ES-I3 (cell line): ENCODE measurements around the gene CHMP6.

ENCODE experiments used
- H3K36me3 ChIP-seq: 2 replicates; pipeline ENCODE4 v1.6.1; 2013; ENCODE audit warnings: mild to moderate bottlenecking, low read length, control low read depth, moderate library complexity; ENCODE audit not compliant: insufficient read depth
- H3K4me1 ChIP-seq: 2 replicates; pipeline ENCODE4 v1.6.1; 2013; ENCODE audit warnings: mild to moderate bottlenecking, control low read depth, low read length; ENCODE audit not compliant: insufficient read depth
- H3K9ac ChIP-seq: 2 replicates; pipeline ENCODE4 v1.6.1; 2013; ENCODE audit warnings: low read depth, mild to moderate bottlenecking, low read length, moderate library complexity
- H3K9me3 ChIP-seq: 2 replicates; pipeline ENCODE4 v1.6.1; 2013; ENCODE audit warnings: mild to moderate bottlenecking, low read length, moderate library complexity; ENCODE audit not compliant: control insufficient read depth, insufficient read depth

The CHMP6 gene

DNA sequence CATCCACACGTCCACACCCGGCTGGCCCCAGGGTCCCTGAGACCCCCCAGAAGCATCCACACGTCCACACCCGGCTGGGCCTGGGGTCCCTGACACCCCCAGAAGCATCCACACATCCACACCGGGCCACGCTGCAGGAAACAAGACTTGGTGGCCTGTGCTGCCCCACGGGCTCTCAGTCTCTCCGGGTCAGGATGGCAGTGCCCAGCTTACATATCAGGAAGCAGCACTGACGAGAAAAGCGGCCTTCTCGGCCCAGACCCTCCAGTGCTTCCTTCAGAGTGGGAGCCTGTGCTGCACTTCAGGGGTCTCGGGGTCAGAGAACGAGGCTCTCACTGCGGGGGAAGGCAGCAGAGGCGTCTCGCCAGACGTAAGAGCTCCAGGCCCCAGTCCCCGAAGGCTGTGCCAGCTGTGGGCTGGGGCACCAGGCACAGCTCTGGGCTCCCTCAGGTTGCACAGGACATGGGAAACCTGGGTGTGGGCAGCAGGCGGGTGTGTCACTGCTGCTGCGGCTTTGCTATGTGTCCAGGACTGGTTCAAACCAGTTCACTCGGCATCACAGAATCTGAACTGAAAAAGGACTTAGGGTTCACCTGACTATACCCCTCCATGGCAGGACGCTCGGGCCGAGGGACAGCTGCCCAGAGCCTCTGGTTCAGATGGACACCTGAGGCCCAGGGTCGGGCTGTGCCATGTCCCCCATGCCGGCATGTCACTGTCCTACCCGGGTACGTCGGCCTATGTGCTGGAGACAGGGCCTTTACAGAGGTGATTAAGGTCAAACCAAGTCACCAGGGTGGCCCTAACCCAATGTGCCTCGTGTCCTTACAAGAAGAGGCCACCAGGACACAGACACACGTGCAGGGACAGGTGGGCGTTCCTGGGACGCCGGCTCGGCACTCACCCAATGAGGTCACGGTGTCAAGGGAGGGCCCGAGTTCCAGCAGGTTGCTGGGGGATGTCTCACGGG, 40.2 kb upstream of the CHMP6 start:
- no peaks in the 10 kb centered on the region for H3K4me1 ChIP-seq
- H3K9ac ChIP-seq, result no peak overlapping the region
- peaks cover 3% of the 10 kb centered on the region; the same call in 1 of the 2 replicates for H3K36me3 ChIP-seq

DNA sequence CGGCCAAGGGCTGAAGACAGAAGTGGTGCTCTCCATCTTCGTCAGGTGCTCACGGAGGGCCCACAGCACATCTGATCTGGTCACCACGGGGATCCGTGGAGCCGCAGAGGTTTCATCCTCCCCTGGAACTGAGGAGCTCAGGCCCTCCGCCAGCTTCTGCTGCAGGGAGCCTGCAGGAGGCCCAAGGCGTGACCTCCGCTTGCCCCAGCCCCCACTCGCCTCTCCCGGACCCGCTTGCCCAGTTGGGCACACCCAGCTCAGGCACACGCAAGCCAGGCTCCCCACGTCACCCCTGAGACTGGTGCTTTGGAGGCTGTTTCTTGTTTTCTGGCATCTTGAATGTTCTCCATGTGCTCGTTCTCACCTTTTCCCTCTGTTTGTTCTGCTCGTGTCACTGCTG, 39.4 kb upstream of the CHMP6 start:
- H3K36me3 ChIP-seq, result no peaks in the 10 kb centered on the region; the same call in 1 of the 2 replicates
- H3K4me1 ChIP-seq, result no peaks in the 10 kb centered on the region
- no peaks in the 10 kb centered on the region for H3K9me3 ChIP-seq
- no peak overlapping the region for H3K9ac ChIP-seq

More for the DNA sequence above, 40.2 kb upstream of the CHMP6 start:
- H3K9me3 ChIP-seq, result no peaks in the 10 kb centered on the region

GRCh38 chr17:80953471-80954315, 37.9 kb upstream of the CHMP6 start:
- no peaks in the 10 kb centered on the region for H3K4me1 ChIP-seq
- H3K9ac ChIP-seq, result no peak overlapping the region
- H3K36me3 ChIP-seq, result no peaks in the 10 kb centered on the region; the same call in 1 of the 2 replicates

GRCh38 chr17:80955078-80955477, 36.6 kb upstream of the CHMP6 start:
- no peak overlapping the region for H3K9ac ChIP-seq
- no peaks in the 10 kb centered on the region; the same call in 1 of the 2 replicates for H3K36me3 ChIP-seq
- H3K9me3 ChIP-seq, result no peaks in the 10 kb centered on the region
- H3K4me1 ChIP-seq, result no peaks in the 10 kb centered on the region

More at GRCh38 chr17:80953471-80954315, 37.9 kb upstream of the CHMP6 start:
- no peaks in the 10 kb centered on the region for H3K9me3 ChIP-seq

DNA sequence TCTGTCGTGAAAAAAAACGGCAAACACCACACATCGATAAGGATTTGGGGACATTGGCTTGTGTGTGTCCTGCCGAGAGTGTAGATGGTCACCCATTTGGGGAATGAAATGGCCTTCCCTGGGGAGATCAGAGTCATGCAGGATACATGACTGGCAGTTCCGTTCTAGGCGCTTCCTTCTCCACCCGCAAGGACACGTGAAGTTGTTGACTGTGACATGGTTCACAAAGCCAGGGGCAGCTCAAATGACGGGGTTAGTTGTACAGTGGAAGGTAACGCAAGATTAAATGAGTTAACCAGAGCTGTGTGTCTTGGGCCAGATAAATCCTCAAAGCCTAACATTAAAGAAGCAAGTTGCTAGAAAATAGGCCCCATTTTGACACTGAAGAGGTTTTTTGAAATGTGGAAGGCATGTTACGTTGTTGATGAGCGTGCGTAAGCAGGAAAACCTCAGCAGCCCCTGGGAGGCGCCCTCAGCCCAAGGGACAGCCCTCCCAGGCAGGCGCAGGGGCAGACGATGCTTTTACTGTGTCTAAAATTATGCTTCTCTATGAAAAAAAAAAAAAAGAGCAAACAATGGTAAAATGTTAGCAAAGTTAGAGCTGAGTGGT, 35.9 kb upstream of the CHMP6 start:
- H3K36me3 ChIP-seq, result no peaks in the 10 kb centered on the region; the same call in 1 of the 2 replicates
- no peaks in the 10 kb centered on the region for H3K4me1 ChIP-seq
- no peak overlapping the region for H3K9ac ChIP-seq
- no peaks in the 10 kb centered on the region for H3K9me3 ChIP-seq

DNA sequence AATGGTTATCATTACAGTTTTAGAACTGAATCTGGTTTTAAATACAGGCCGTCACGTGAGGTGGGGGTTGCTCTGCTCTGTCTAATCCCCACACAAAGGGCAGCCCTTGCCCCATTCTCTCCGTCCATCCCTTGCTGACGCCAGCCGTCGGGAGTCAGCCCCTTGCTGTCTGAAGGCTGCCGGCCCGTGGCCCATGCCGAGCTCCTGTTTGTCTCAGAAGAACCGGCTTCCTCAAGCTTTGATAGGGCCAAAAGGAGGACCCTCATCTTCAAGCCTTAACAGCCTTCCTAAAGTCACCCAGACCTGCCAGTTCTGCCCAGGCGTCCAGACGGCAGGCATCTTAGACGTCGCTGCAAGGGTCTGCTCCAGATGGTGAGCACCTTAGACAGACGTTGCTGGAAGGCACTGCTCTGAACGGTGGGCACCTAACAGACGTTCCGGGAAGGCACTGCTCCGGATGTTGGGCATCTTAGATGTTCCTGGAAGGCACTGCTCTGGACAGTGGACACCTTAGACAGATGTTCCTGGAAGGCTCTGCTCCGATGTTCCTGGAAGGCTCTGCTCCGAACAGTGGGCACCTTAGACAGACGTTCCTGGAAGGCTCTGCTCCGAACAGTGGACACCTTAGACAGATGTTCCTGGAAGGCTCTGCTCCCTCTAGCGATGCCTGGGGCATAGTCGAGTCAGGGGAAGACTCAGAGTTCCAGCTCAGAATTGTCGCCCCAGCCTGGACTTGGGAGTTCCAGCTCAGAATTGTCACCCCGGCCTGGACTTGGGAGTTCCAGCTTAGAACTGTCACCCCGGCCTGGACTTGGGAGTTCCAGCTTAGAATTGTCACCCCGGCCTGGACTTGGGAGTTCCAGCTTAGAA, 35.1 kb upstream of the CHMP6 start:
- Histone ChIP-seq H3K36me3 (no peaks in the 10 kb centered on the region), H3K4me1 (no peaks in the 10 kb centered on the region), H3K9ac (no peak overlapping the region)

DNA sequence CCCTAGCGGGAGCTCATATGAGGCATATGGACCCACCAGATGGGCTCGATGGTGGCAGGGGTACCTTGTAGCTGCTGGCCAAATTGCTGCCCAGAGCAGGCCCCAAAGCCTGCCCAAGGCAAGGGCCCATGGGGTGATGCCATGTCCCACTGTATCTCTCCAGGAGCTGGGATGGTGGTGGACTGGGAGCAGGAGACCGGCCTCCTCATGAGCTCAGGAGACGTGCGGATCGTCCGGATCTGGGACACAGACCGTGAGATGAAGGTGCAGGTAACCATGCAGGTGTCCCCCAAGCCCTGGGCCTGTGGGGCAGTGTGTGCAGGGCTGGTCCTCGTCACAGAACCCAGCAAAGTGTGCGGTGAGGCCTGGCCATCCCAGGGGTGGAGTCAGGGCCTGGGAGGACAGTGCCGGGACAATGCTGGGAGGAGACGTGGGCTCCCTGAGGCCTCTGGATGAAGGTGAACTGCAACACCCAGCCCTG, 34.1 kb upstream of the CHMP6 start:
- Histone ChIP-seq H3K4me1 (no peaks in the 10 kb centered on the region), H3K36me3 (no peaks in the 10 kb centered on the region), H3K9me3 (no peaks in the 10 kb centered on the region), H3K9ac (no peak overlapping the region)

More for the DNA sequence above, 35.1 kb upstream of the CHMP6 start:
- no peaks in the 10 kb centered on the region for H3K9me3 ChIP-seq

DNA sequence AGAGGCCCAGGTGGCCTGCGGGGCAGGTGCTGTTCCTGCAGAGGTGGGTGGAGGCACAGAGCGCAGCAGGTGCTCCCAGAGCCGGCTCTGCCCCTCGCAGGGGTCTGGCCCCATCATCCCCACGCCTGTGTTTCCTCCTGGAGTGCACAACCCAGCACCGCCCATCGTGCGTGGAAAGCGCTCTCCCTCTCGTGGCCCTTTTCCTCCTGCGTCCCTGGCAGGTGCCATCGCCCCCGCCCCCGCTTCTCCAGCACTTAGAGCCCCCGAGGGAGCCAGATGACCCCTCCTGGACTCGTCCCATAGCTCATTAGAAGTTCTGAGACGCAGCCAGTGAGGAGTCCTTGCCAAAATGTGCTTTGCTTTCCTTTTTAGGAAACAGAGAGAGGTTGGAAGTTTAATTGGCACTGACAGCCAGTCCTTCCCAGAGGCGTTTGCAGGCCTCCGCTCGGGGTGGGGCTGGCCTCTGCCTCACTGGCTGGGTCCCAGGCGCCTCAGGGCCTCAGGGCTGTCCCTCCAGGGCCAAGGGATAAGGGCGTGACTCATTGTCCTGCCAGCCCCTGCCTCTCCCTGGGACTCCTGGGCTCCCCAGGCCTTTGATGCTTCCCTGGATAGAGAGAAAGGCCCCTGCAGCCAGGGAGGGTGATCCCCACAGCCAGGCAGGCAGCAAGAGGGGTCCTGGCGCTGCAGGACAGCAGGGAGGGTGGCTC, 32.2 kb upstream of the CHMP6 start:
- no peaks in the 10 kb centered on the region for H3K9me3 ChIP-seq
- H3K36me3 ChIP-seq, result no peaks in the 10 kb centered on the region
- H3K9ac ChIP-seq, result no peak overlapping the region
- H3K4me1 ChIP-seq, result no peaks in the 10 kb centered on the region; the same call in 1 of the 2 replicates

- Histone ChIP-seq H3K36me3 (no peaks in the 10 kb centered on the region), H3K4me1 (no peaks in the 10 kb centered on the region; the same call in 1 of the 2 replicates), H3K9ac (no peak overlapping the region), H3K9me3 (no peaks in the 10 kb centered on the region)
Measured at GRCh38 chr17:80960037-80960796, 31.4 kb upstream of the CHMP6 start.

DNA sequence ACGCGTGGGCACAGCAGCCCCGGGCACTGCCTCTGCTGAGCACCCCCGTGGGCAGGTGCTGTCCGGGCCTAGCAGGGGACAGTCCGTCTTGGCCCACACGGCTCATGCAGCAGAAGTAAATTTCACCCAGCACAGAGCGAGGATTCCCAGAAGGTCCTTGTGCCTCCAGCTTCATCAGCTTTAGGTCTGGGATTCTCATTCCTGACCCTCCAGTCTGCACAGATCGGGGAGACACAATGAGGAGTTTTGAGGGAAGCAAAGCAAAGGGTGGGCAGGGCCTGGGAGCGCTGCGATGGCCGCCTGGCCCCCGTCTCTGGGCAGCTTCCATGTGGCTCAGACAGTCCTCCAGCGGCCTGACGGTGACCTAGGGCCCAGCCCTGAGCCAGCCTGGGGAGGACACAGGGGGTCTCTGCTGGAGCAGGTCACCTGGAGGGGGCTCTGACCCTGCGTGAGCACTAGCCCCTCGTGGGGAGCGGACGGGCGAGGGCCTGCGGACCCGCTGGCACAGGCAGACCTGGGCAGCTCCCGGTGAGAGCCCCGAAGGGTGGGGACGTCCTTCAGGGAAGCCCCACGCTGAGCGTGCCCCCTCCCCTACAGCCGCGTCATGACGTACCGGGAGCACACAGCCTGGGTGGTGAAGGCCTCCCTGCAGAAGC, 30.7 kb upstream of the CHMP6 start:
- H3K9ac ChIP-seq, result no peak overlapping the region
- no peaks in the 10 kb centered on the region; the same call in 1 of the 2 replicates for H3K4me1 ChIP-seq
- H3K36me3 ChIP-seq, result no peaks in the 10 kb centered on the region
- no peaks in the 10 kb centered on the region for H3K9me3 ChIP-seq

DNA sequence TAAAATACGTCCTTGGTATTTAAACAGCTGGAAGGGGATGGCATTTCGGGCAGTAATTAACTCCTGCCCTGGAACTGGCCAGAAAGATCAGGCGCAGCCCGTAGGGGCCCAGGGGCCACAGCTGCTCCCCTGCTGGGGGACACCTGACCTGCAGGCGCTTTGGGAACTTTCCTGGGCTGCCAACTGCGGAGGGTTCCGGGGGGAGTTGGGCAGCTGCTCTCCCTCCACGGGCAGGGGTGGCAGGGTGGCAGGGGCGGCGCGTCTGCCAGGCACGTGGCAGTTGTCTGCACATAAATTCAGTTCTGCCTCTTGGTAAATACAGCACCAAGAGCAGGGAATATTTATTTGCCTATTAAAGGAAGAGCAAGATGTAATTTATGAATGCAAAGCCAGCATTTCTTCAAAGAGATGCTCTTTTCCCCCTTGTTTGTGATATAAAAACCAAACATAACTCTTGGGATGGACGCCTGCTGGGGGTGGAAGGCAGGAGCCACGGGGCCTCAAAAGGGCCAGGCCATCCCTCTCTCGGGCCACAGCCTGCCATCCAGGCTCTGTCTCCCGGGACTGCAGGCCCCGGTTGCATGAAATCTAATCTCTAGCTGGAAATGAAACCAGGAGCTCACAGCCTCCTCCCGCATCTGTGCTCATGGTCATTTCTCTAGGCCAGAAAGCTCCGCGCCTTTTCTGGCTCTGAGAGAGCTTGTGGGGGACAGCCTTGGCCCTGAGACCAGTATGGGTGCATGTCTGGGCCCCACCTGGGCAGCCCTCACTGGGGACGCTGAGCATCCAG, 29.9 kb upstream of the CHMP6 start:
- no peaks in the 10 kb centered on the region for H3K9me3 ChIP-seq
- H3K36me3 ChIP-seq, result no peaks in the 10 kb centered on the region
- no peak overlapping the region for H3K9ac ChIP-seq
- H3K4me1 ChIP-seq, result no peaks in the 10 kb centered on the region; the same call in 1 of the 2 replicates
